ENCODE data around the gene EXOC6B.

- TF ChIP-seq JUNB (IDR thresholded peaks at IDR 0.05) = no peak
- no peak for TF ChIP-seq TAF1 (IDR thresholded peaks at IDR 0.05; ENCODE audit: borderline replicate concordance, low read depth, low read length)
- TF ChIP-seq, protein P1, sequence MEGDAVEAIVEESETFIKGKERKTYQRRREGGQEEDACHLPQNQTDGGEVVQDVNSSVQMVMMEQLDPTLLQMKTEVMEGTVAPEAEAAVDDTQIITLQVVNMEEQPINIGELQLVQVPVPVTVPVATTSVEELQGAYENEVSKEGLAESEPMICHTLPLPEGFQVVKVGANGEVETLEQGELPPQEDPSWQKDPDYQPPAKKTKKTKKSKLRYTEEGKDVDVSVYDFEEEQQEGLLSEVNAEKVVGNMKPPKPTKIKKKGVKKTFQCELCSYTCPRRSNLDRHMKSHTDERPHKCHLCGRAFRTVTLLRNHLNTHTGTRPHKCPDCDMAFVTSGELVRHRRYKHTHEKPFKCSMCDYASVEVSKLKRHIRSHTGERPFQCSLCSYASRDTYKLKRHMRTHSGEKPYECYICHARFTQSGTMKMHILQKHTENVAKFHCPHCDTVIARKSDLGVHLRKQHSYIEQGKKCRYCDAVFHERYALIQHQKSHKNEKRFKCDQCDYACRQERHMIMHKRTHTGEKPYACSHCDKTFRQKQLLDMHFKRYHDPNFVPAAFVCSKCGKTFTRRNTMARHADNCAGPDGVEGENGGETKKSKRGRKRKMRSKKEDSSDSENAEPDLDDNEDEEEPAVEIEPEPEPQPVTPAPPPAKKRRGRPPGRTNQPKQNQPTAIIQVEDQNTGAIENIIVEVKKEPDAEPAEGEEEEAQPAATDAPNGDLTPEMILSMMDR (IDR thresholded peaks at IDR 0.05 in 2 of 3, conservative IDR thresholded peaks at IDR 0.05 in 1 of 3; ENCODE audit: control insufficient read depth in 2 of 3, extremely low read depth in 1 of 3, insufficient read depth in 1 of 3, low read depth in 3 of 3, low read length in 3 of 3) = no peak
- no peak for TF ChIP-seq TCF7 (IDR thresholded peaks at IDR 0.05; ENCODE audit: borderline replicate concordance)
- no peak for TF ChIP-seq ZSCAN29 (IDR thresholded peaks at IDR 0.05)
- no peak for TF ChIP-seq CEBPB (IDR thresholded peaks at IDR 0.05; ENCODE audit: borderline replicate concordance in 1 of 2, low read depth in 2 of 2, low read length in 2 of 2)
- no peak for TF ChIP-seq POLR2A (IDR thresholded peaks at IDR 0.05; ENCODE audit: low read depth, low read length)
- no peak for TF ChIP-seq POLR2AphosphoS5 (IDR thresholded peaks at IDR 0.05; ENCODE audit: low read length)
Observed at GRCh38 chr2:72431737-72432136, 394.1 kb downstream of the EXOC6B start.

Data from GM12878 (cell line).